ENCODE data around the gene CTSF. TPM values are rescaled to one million over a fixed set of nuclear protein-coding genes. Genes with fewer than 3 reads are reported as not detected.

Gene CTSF
- total RNA-seq, 1 experiment from 2014 or later: 0.98 TPM

DNA sequence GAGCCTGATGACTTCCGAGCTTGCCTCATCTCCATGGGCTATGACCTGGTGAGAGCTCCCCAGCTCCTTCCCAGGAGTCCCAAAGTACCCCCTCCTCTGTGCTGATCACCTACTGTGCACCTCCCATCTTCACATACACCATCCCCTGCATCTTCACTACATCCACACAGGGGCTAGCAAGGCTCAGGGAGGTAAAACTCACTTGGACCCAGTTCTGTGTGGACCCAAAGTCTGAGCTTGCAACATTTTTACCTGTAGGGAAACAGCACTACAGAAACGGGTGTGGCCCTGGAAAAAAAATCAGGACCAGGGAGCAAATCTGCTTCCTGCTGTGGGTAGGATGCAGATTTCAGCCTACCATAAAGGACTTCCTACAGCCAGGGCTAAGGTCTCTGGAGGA lies 6.1 kb downstream of the CTSF start:
- no peaks in the 10 kb centered on the region for H3K79me2 ChIP-seq (ENCODE audit: insufficient read depth, low read length)
- H3K4me1 Mint-ChIP-seq: peaks cover 6 to 8% of the 10 kb centered on the region in 2 experiments
- no peak overlapping the region for H2AFZ ChIP-seq (ENCODE audit: low read length)
- H3K27ac ChIP-seq (ENCODE audit: insufficient read length, low read depth, low read length): no peak overlapping the region
- DNase-seq: no peak
- TF ChIP-seq, protein P1, sequence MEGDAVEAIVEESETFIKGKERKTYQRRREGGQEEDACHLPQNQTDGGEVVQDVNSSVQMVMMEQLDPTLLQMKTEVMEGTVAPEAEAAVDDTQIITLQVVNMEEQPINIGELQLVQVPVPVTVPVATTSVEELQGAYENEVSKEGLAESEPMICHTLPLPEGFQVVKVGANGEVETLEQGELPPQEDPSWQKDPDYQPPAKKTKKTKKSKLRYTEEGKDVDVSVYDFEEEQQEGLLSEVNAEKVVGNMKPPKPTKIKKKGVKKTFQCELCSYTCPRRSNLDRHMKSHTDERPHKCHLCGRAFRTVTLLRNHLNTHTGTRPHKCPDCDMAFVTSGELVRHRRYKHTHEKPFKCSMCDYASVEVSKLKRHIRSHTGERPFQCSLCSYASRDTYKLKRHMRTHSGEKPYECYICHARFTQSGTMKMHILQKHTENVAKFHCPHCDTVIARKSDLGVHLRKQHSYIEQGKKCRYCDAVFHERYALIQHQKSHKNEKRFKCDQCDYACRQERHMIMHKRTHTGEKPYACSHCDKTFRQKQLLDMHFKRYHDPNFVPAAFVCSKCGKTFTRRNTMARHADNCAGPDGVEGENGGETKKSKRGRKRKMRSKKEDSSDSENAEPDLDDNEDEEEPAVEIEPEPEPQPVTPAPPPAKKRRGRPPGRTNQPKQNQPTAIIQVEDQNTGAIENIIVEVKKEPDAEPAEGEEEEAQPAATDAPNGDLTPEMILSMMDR (conservative IDR thresholded peaks at IDR 0.05): no peak
- H3K14ac ChIP-seq (ENCODE audit: insufficient read depth, low read length): no peak overlapping the region
- H3K9me3 Mint-ChIP-seq: no peaks in the 10 kb centered on the region
- no peaks in the 10 kb centered on the region for H3K79me1 ChIP-seq (ENCODE audit: insufficient read depth, low read depth, low read length, poor library complexity, severe bottlenecking)
- no peak overlapping the region for H3K23ac ChIP-seq (ENCODE audit: insufficient read length, low read depth, low read length)
- no peaks in the 10 kb centered on the region for H4K20me1 ChIP-seq (ENCODE audit: control insufficient read depth, insufficient read depth, insufficient read length)
- no peak overlapping the region for H2BK20ac ChIP-seq (ENCODE audit: low read depth, low read length, poor library complexity, severe bottlenecking)
- peaks cover 2% of the 10 kb centered on the region for H3K27me3 Mint-ChIP-seq (ENCODE audit: low read depth)
- no peak overlapping the region for H2BK5ac ChIP-seq (ENCODE audit: insufficient read length, low read length)
- no peak overlapping the region for H3K4me2 ChIP-seq (ENCODE audit: insufficient read depth, insufficient read length, low read length)
- no peak overlapping the region for H2BK120ac ChIP-seq (ENCODE audit: low read depth, low read length, poor library complexity, severe bottlenecking)
- no peak overlapping the region for H3K56ac ChIP-seq (ENCODE audit: insufficient read length, low read depth, low read length)
- no peak overlapping the region for H4K8ac ChIP-seq (replicated peaks; ENCODE audit: insufficient read length, low read depth, low read length)
- H2AK5ac ChIP-seq (ENCODE audit: insufficient read length, low read length): no peak overlapping the region
- no peak overlapping the region for H3K27ac Mint-ChIP-seq
- H3K9me3 ChIP-seq (ENCODE audit: control insufficient read depth, low read depth, low read length): no peaks in the 10 kb centered on the region
- H2BK15ac ChIP-seq (ENCODE audit: low read depth, low read length): no peak overlapping the region
- no peaks in the 10 kb centered on the region for H3K4me1 ChIP-seq (ENCODE audit: insufficient read depth, low read length)
- H3T11ph ChIP-seq (ENCODE audit: low read length): no peak overlapping the region
- peaks cover 15 to 67% (median 61%) of the 10 kb centered on the region in 3 experiments for H3K36me3 Mint-ChIP-seq (ENCODE audit: insufficient read depth in 1 of 3, low read depth in 3 of 3)
- no CpG with 5 or more reads among the region's 2 CpGs for WGBS (ENCODE audit: extremely low coverage, insufficient read length, low lambda C conversion rate)
- H4K91ac ChIP-seq (ENCODE audit: insufficient read length, low read depth, low read length): no peak overlapping the region
- no peak overlapping the region for H2BK12ac ChIP-seq (ENCODE audit: insufficient read length, low read depth, low read length)
- no peak overlapping the region for H3K4ac ChIP-seq (ENCODE audit: low read depth, low read length)
- no peaks in the 10 kb centered on the region for H3K23me2 ChIP-seq (ENCODE audit: insufficient read length, low read depth, low read length, poor library complexity, severe bottlenecking)
- H3K18ac ChIP-seq (ENCODE audit: insufficient read length, low read depth, low read length): no peak overlapping the region
- no peak overlapping the region for H4K5ac ChIP-seq (ENCODE audit: insufficient read length, low read depth, low read length)
- no peak overlapping the region for H3K9ac ChIP-seq (ENCODE audit: extremely low read depth, insufficient read length, low read length)
- no peak overlapping the region for H3K4me3 Mint-ChIP-seq
- no peaks in the 10 kb centered on the region for H3K27me3 ChIP-seq (ENCODE audit: insufficient read depth, low read length)
